EL (cell line): ENCODE results near the gene ATAD3B.
A peak's percentile ranks its signal among the peaks of the same experiment; 100 is the strongest.
"Not testable (repeated sequence)": the region's sequence is repeated elsewhere in the genome, so short reads cannot be mapped to it uniquely, and the experiment has no call there.

Experiments used
- DNase-seq: peaks from one replicate; pipeline ENCODE4 v3.0.0-alpha.2; 2016

Gene ATAD3B

GRCh38 chr1:1482856-1483255, 11.3 kb downstream of the ATAD3B start:
- DNase-seq = no peak

DNA sequence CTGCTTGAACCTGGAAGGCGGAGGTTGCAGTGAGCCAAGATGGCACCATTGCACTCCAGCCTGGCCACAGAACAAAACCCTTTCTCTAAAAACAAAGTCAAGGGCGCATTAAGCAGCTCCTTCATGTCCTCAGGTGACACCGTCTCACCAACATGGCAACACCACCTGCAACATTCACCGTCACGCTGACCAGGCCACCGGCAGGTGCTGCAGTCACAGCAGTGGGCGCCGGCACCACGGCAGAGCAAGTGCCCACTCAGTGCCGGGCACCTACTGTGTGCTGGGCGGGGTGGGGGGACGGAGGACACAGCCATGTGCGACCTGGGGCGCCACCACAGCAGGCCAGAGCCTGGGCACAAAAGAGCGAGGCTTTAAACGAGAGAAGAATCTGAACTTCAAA, 12.1 kb downstream of the ATAD3B start:
- no peak for DNase-seq

GRCh38 chr1:1484976-1485750, 13.6 kb downstream of the ATAD3B start:
- not testable (repeated sequence) for DNase-seq

DNA sequence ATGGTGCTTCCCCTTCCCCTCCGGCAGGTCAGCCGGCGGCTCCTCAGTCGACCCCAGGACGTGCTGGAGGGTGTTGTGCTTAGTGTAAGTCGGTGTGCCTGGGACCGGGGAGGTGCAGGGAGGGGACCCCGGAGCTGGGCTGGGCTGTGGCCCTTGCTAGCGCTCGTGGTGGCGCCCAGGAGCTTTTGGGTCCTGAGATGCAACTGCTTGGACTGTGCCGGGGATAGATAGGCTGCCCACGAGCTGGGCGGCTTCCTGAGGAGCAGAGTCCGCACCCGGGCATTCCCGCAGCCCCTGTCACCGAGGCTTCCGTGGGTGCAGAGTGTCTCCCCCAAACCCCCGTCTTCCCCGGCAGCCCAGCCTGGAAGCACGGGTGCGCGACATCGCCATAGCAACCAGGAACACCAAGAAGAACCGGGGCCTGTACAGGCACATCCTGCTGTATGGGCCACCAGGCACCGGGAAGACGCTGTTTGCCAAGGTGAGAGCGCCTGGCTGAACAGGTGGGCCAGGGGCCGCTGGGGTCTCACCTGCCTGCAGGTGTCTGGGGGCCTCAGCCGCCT, 14.3 kb downstream of the ATAD3B start:
- DNase-seq = not testable (repeated sequence)

DNA sequence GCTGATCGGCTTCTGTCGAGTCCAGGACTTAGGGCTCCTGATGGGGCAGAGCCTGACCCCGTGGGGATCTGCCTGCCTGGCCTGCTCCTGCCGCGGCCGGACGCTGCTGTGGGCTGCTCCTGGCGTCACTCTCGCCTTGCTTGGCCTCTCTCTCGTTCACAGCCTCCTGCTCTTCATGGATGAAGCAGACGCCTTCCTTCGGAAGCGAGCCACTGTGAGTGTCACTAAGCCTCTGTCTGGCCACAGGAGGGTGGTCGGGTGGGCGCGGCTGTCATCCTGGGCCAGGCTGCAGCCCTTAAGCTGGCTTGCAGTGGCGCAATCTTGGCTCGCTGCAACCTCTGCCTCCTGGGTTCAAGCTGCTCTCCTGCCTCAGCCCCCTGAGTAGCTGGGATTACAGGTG, 16.1 kb downstream of the ATAD3B start:
- no peak for DNase-seq

GRCh38 chr1:1489231-1489630, 17.7 kb downstream of the ATAD3B start:
- no peak for DNase-seq

DNA sequence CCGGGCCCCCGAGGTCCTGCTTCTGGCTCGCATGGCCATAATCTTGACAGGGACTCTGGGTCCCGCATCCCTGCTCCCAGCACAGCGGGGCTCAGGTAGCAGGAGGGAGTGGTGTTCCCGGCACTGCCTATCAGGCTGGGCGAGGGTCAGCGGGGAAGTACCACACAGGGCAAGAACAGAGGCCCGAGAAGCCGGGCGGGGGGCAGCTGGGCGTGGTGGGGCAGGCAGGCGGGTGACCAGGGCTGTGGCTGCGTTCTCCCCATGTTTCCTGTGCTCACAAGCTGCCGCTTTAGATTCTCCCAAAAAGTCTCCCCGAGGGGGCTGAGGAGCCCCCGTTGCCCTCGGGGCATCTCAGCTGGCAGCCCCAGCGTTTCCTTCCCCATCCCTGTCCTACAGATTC, 18.3 kb downstream of the ATAD3B start:
- DNase-seq = no peak

DNA sequence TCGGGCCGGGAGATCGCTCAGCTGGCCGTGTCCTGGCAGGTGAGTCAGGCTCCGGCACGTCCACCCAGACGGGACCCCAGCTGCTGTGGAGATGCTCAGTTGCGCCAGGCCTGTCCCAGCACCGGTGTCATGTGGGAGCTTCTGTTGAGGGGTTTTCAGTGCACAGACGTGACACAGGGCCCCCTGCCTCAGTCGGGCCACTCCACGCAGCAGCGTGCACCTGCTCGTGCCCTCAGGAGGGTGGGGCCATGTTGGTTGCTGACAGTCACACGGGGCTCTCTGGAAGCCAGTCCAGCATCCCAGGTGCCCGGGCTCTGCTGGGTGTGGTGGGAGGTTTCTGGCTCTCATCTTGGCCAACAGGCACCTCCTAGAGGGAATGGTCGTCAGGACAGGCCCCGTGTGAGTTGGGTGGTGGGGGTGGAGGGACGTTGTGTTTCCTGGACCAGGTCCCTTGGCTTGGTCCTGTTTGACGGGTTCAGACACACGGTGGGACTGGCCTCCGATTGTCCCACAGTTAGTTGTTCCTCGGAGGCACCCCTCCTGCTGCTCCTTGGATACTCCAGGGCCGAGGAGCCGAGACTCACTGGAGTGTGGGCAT, 19.2 kb downstream of the ATAD3B start:
- no peak for DNase-seq

DNA sequence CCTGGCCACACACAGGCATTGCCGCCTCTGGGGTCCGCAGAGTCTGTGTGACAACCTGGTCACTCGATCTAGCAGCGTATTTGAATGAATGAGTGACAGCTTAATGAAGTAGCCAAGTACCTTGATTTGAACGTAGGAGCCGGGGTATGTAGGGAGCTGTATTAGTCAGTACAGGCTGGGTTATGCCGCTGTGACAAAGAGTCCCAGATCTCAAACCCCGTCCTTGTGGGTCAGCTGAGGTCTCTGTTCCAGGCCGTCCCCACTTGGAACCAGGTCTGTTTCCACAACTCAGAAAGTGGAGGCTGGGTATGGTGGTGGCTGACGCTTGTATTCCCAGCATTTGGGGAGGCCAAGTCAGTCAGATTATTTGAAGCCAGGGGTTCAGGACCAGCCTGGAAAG, 20.0 kb downstream of the ATAD3B start:
- DNase-seq = no peak

- DNase-seq = not testable (repeated sequence)
These were observed 22.7 kb downstream of the ATAD3B start for GRCh38 chr1:1494311-1494710.

- not testable (repeated sequence) for DNase-seq
These were observed 24.0 kb downstream of the ATAD3B start for GRCh38 chr1:1495461-1495975.

DNA sequence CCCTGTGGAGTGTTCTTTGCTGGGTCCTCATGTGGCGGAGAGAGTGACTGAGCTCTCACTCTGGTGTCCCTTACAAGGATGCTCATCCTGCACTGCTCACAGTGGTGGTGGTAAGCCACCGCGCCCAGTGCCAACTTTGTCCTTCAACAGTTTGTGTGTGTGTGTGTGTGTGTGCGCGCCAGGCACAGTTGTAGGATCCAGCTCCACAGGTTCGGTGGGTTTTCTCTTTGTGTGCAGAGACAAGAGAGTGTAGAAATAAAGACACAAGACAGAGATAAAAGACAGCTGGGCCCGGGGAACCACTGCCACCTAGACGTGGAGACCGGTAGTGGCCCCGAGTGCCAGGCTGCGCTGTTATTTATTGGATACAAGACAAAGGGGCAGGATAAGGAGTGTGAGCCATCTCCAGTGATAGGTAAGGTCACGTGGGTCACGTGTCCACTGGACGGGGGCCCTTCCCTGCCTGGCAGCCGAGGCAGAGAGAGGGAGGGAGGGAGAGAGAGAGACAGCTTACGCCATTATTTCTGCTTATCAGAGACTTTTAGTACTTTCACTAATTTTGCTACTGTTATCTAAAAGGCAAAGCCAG, 33.3 kb downstream of the ATAD3B start:
- DNase-seq = peak; percentile 61

DNA sequence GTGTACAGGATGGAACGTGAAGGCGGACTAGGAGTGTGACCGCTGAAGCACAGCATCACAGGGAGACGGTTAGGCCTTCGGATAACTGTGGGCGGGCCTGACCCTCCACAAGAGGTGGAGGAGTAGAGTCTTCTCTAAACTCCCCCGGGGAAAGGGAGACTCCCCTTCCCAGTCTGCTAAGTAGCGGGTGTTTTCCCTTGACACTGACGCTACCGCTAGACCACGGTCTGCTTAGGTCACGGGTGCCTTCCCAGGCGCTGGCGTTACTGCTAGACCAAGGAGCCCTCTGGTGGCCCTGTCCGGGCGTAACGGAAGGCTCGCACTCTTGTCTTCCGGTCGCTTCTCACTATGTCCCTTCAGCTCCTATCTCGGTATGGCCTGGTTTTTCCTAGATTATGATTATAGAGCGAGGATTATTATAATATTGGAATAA, 33.8 kb downstream of the ATAD3B start:
- peak; percentile 25 for DNase-seq

DNA sequence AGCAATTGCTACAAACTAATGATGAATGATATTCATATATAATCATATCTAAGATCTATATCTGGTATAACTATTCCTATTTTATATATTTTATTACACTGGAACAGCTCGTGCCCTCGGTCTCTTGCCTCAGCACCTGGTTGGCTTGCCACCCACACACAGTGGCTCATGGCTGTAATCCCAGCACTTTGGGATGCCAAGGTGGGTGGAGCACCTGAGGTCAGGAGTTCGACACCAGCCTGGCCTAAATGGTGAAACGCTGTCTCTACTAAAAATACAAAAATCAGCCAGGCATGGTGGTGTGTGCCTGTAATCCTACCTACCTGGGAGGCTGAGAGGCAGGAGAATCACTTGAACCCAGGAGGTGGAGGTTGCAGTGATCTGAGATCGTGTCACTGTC, 34.2 kb downstream of the ATAD3B start:
- DNase-seq = not testable (repeated sequence)

DNA sequence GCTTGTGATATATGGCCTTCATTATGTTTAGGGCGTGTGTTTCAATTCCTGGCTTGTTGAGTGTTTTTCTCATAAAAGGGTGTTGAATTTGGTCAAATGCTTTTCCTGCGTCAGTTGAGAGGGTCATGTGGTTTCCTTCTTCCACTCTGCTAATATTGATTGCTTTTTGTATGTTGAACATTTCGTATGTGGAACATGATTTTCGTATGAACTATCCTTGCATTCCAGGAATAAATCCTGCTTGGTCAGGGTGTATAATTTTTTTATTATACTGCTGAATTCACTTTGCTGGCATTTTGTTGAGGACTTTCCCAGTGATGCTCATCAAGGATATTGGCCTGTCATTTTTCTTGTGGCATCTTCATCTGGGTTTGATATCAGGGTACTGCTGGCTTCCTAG, 35.7 kb downstream of the ATAD3B start:
- no peak for DNase-seq

- not testable (repeated sequence) for DNase-seq
These were observed 37.4 kb downstream of the ATAD3B start for GRCh38 chr1:1508775-1509464.

GRCh38 chr1:1509465-1509850, 37.9 kb downstream of the ATAD3B start:
- not testable (repeated sequence) for DNase-seq

DNA sequence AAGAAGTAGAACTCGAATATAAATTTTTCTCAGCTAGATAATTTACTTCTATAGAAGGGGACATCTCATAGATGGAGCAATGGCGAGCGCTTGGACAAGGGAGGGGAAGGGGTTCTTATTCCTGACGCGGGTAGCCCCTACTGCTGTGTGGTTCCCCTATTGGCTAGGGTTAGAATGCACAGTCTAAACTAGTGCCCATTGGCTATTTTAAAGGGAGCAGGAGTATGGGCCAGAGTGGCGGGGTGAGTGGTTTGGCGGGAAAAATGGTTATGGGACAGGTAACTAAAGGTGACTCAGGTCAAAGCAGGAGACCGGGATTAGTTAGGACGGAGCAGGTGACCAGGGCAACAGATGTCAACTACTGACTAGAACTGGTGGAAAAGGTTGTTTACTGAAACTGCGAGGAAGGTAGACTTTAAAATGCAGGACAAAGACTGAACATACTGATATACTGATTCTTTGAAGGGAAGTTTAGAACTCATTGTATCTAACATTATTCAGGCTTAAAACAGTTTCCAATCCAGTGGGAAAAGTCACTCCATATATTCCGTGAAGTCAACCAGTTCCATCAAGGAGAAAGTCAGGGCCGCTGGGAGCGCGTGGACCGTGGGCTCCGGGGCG, 39.5 kb downstream of the ATAD3B start:
- peak; percentile 15 for DNase-seq

DNA sequence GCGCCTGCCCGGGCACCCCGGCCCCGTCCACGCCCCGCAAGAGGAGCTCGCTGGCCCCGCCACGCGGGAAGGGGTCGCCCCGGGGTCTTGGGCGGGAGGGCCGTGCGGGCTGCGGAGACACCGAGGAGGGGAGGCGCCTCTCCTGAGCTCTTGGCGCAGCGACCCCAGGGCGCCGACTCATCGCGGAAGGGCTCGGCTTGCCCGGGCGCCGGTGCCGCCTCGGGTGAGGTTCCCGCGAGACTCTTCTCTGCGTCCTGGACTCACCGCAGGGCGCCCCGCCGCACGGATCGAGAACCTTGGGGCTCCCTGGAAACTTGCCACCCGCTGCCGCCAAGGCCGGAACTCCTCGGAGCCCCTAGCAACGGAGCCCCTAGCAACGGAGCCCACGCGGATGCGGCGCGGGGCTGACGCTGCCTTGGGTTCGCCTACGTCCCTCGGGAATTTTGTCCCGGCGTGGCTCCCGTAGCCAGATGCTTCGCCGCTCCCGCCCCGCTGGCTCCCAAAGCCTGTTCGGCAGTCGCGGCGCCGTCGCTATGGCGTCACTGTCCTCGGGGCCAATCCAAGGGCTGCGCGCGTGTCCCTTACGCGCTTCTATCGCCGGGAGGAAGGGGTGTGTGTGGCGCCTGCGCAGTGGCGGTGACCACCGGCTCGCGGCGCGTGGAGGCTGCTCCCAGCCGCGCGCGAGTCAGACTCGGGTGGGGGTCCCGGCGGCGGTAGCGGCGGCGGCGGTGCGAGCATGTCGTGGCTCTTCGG, 40.1 kb downstream of the ATAD3B start, which contains the start of gene ATAD3A:
Gene ATAD3A (plus strand): TSS at position 630 of the 753 bp plus-strand sequence. CDS start 107 bp downstream, at position 737.
- DNase-seq = peak; percentile 97

- DNase-seq = not testable (repeated sequence)
These were observed 40.9 kb downstream of the ATAD3B start for GRCh38 chr1:1512425-1512824.

- not testable (repeated sequence) for DNase-seq
These were observed 42.1 kb downstream of the ATAD3B start for GRCh38 chr1:1513675-1514074.

- not testable (repeated sequence) for DNase-seq
These were observed 42.8 kb downstream of the ATAD3B start for GRCh38 chr1:1514376-1514775.
